Activated T-cell treated with anti-CD3 and anti-CD28 coated beads for 1 hour (primary cell): ENCODE data around the gene GYPB.
"Not testable (repeated sequence)": the region's sequence is repeated elsewhere in the genome, so short reads cannot be mapped to it uniquely, and the experiment has no call there.

Source experiments
- DNase-seq: peaks from one replicate; pipeline ENCODE4 v3.0.0-alpha.2; 2020; ENCODE audit warnings: low read depth

Gene GYPB

GRCh38 chr4:144014808-144015207 is 4.4 kb downstream of the GYPB start:
- no peak for DNase-seq

GRCh38 chr4:144008602-144009001 is 10.6 kb downstream of the GYPB start:
- not testable (repeated sequence) for DNase-seq

DNA sequence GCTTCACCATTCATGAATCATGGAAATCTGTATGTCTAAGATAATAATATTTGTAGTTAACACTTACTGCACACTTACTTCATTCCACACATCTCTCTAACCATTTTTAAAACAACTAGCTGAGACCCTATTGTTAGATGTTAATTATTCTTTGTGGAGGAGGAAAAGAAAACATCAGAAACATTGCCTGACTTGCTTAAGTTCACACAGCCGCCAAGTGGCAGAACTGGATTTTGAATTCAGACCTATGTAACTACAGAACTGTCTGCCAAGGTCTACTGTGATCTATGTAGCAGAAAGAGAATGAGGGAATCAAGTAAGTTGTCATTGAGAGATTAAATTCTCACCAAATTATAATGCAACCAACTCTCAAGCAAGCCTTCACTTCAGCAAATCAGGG is 11.2 kb downstream of the GYPB start:
- not testable (repeated sequence) for DNase-seq

GRCh38 chr4:144006200-144006803 is 12.9 kb downstream of the GYPB start:
- not testable (repeated sequence) for DNase-seq

DNA sequence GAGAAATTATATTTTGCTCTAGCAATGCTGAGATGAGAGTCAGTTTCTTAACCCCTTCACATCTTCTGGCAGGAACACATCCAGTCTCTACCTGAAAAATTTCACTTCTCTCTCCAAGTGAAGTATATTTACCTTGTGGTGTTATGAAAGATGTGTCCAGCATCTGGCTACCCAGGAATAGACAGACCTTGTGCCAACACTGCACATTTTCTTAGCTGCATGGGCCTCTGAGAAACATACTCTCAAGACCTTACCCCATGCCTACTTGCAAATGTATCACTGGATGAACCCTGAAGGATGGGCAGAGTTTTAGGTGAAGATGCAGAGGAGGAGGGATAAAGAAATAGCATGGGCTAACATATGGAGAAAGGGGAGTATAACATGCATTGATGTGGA is 13.6 kb downstream of the GYPB start:
- not testable (repeated sequence) for DNase-seq

GRCh38 chr4:144004868-144005557 is 14.2 kb downstream of the GYPB start:
- DNase-seq, result not testable (repeated sequence)

- DNase-seq, result not testable (repeated sequence)
Measured at GRCh38 chr4:144003890-144004265, 15.3 kb downstream of the GYPB start.

- not testable (repeated sequence) for DNase-seq
Measured at GRCh38 chr4:144003205-144003889, 15.8 kb downstream of the GYPB start.

GRCh38 chr4:144000331-144000995 is 18.7 kb downstream of the GYPB start:
- DNase-seq, result not testable (repeated sequence)

DNA sequence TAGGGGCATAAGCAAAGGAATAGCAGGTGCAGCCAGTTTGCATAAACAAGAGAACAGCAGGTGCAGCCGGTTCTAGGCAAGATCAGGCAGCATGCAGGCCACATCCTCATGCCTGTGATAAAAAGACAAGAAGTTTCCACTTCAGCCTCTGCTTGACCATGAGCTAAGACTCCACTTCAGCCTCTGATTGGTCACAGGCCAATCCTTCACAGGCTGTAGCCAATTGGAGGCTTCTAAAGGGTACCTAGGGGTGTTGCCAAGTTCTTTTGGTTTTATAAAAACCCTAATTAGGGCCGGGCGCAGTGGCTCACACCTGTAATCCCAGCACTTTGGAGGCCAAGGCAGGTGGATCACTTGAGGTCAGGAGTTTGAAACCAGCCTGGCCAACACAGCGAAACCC is 23.0 kb downstream of the GYPB start:
- not testable (repeated sequence) for DNase-seq

DNA sequence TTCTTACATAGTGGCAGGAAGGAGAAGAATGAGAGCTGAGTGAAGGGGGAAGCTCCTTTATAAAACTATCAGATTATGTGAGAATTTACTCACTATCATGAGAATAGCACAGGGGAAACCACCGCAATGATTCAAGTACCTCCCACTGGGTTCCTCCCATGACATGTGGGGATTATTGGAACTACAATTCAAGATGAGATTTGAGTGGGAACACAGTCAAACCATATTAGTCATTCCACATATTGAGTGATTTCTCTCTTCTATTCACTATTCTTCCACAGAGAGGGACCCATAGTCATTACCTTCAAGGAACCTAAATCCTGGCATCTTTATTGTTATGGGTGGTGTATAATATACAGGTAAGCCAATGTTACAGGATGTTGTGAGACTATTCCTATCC is 27.4 kb downstream of the GYPB start:
- DNase-seq, result not testable (repeated sequence)

GRCh38 chr4:143990717-143991116 is 28.5 kb downstream of the GYPB start:
- not testable (repeated sequence) for DNase-seq

- no peak for DNase-seq
Measured at GRCh38 chr4:143986180-143986579, 33.0 kb downstream of the GYPB start.

GRCh38 chr4:143980776-143981175 is 38.4 kb downstream of the GYPB start:
- DNase-seq, result not testable (repeated sequence)

DNA sequence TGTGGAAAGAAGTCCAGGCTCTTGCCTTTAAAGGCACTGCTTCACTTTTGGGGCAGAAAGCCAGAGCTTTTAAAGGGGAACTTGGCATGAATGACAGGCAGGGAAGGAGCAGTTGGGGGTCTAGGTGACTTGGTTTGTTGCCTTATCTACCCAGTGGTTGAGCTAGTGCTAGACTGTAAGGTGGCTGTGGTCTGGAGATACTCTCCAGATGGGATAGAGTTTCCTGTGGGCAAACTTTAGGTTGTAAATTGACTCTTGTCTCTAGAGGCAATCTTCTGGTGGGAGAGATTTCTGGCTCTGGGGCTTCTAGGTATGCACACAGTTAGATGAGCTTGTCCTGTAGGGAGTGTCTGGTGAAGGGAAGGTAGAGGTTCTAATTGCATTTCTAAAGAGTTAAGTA is 43.7 kb downstream of the GYPB start:
- not testable (repeated sequence) for DNase-seq

DNA sequence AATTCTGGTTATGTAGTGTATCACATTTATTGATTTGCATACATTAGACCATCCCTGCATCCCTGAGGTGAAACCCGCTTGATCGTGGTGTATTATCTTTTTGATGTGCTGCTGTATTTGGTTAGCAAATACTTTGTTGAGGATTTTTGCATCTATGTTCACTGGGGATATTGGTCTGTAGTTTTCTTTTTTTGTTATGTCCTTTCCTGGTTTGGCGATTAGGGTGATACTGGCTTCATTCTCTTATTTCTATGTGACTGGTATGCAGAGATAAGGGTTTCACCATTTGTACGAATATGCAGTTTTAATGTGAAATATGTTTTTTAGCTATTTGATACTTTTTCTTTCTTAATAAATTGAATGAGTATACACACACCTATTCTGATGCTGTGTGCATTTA is 45.2 kb downstream of the GYPB start:
- not testable (repeated sequence) for DNase-seq

DNA sequence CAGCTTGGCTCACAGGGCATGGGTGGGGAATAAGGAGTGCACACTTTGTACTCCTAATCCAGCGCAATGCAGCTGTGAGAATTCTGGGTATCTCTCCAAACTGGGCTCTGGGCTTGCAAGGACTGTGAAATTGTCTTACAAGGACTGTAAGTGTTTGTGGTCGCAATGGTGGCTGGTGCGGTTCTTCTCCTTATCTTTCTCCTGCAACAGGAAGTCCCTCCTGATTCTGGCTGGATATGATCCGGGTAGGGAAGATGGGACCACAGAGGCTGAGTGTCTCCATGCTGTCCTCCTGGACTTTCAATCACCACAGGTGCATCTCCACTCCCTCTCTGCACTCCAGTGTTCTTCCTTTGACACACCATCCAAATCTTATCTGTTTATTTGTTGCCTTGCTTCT is 58.1 kb downstream of the GYPB start:
- DNase-seq, result no peak

DNA sequence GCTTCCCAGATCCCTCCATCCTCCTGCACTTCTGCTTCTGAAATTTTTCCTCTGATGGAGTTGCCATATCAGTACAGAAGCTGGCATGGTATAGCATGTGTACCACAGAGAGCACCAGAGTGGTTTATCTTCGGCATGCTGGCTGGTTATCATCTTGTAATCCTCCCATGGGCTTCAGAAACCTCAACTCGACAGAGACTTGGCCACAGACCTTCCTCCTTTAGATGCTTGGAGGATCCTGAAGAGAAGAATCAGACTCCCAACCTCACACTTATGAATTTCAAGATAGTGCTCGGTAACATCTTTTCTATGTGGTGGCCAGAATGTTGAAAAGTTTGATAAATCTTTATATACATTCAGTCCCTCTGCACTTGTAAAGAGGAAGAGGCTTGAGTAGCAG is 63.9 kb downstream of the GYPB start:
- not testable (repeated sequence) for DNase-seq

GRCh38 chr4:143951458-143951972 is 67.7 kb downstream of the GYPB start:
- not testable (repeated sequence) for DNase-seq

DNA sequence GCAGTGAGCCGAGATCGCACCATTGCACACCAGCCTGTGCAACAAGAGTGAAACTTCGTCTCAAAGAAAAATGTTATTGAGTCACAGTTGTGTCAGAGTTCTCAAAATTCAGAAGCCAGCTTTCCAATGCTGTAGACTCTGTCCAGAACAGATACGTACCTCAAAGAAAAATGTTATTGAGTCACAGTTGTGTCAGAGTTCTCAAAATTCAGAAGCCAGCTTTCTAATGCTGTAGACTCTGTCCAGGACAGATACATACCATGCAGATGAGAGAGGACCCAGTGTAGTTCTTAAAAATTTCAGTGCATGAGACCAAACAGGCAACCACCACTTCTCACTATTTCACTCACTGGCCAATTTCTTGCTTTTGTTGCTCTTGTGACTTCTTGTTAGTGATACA is 68.2 kb downstream of the GYPB start:
- not testable (repeated sequence) for DNase-seq

DNA sequence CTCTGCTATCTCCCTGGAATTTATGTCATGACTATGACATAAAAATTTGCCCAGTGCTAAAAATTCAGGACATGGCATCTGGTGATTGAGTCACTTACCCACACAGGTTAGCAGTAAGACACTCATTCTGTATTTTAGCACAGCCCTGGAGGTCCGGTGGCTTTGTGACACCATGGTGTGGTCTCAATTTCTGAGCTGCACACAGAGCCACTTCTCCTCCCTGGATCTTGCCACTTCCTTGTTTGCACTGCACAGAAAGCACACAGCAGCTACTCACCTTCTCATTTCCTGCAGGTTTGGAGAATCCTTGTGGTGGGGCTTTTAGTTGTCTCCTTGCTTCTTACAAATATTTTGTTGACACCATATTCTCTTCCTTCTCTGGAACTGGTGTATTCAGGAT is 69.0 kb downstream of the GYPB start:
- not testable (repeated sequence) for DNase-seq

GRCh38 chr4:143947493-143947892 is 71.7 kb downstream of the GYPB start:
- DNase-seq, result not testable (repeated sequence)
